Measurements from ENCODE around the gene ZSWIM4. TPM values are rescaled to one million over a fixed set of nuclear protein-coding genes. Genes with fewer than 3 reads are reported as not detected.

ZSWIM4 gene
- polyA plus RNA-seq, 1 donor from 2014 or later: 4.7 TPM

- no peak overlapping the region for H3K9ac ChIP-seq (ENCODE audit: low read length)
Measured at GRCh38 chr19:13782537-13782936, 12.7 kb upstream of the ZSWIM4 start.

More at GRCh38 chr19:13782537-13782936, 12.7 kb upstream of the ZSWIM4 start:
- Histone ChIP-seq H3K4me2 (ENCODE audit: low read length) (no peak overlapping the region), H3F3A (ENCODE audit: insufficient read depth, low read length, poor library complexity, severe bottlenecking) (no peaks in the 10 kb centered on the region), H3K27me3 (ENCODE audit: insufficient read depth, low read depth, low read length) (no peaks in the 10 kb centered on the region), H3K9me2 (ENCODE audit: insufficient read depth, low read length) (no peaks in the 10 kb centered on the region), H3K4me3 (ENCODE audit: low read length) (no peak overlapping the region), H2AFZ (ENCODE audit: low read depth, low read length) (no peak overlapping the region), H3K36me3 (ENCODE audit: insufficient read depth, low read length) (peaks cover 10% of the 10 kb centered on the region), H4K20me1 (ENCODE audit: insufficient read depth) (no peaks in the 10 kb centered on the region), H3K27ac (ENCODE audit: low read length) (no peak overlapping the region), H3K9me3 (ENCODE audit: low read length) (no peaks in the 10 kb centered on the region), H3K79me2 (replicated peaks; ENCODE audit: insufficient read depth, low read length) (no peaks in the 10 kb centered on the region)
- no peak for TF ChIP-seq EZH2 (IDR thresholded peaks at IDR 0.05; ENCODE audit: borderline replicate concordance, insufficient read depth, low read length, poor library complexity, severe bottlenecking)
- TF ChIP-seq EP300 (conservative IDR thresholded peaks at IDR 0.05; ENCODE audit: poor library complexity, severe bottlenecking): no peak
- no peak for TF ChIP-seq MXI1 (conservative IDR thresholded peaks at IDR 0.05; ENCODE audit: poor library complexity, severe bottlenecking)
- TF ChIP-seq POLR2AphosphoS5 (IDR thresholded peaks at IDR 0.05): no peak
- TF ChIP-seq SMC3 (conservative IDR thresholded peaks at IDR 0.05; ENCODE audit: poor library complexity): no peak
- TF ChIP-seq REST (IDR thresholded peaks at IDR 0.05; ENCODE audit: borderline replicate concordance): no peak
- no peak for TF ChIP-seq CTCF (IDR thresholded peaks at IDR 0.05; ENCODE audit: poor library complexity, severe bottlenecking)
- TF ChIP-seq RAD21 (conservative IDR thresholded peaks at IDR 0.05): no peak
- no peak for TF ChIP-seq TAF1 (IDR thresholded peaks at IDR 0.05; ENCODE audit: low read depth)

Data from neural cell (in vitro differentiated cells).